Right lobe of liver (tissue), 4 donors: ENCODE measurements around the gene DIP2C.

Experiments
- POLR2A ChIP-seq: fragments of 450-650 bp; IDR thresholded peaks from one replicate; pipeline ENCODE4 v1.6.1; 2017; ENCODE audit warnings: antibody characterized with exemption, mild to moderate bottlenecking
- TF ChIP-seq, protein P1 (sequence below), 4 donors: fragments of 200-600 bp in 3 of 4; fragments of 450-650 bp in 1 of 4; IDR thresholded peaks; one replicate each; pipeline versions ENCODE4 v1.5.1 to v1.8.0; 2016 to 2022; ENCODE audit warnings: antibody characterized with exemption in 4 of 4, mild to moderate bottlenecking in 2 of 4
- donor health status: DM: no; HTN: no; CAD: no.
- donor health status: DM: no; HTN: no; CAD: no.
- donor health status: DM: no; HTN: yes; CAD: no.

DNA sequence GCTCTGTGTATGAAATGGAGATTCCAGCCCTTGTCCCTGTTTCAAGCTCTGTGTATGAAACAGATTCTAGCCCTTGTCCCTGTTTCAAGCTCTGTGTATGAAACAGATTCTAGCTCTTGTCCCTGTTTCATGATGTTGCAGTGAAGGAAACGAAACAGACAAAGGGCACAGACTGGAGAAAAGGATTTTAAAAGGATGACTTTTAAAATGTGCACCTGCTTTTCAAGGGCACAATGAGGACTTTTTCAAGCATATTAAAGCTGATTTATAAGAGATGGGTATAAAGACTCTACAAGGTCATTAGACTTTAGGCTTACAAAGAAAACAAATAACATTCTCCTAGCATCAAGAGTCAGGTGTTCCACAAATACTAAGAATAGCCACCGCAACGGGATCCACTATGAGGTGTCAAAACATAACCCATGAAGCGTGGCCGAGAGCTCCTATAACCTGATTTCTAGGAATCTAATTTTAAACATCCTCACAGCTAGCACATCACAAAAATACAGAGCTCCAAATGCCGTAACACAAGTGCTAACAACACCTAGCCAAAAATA, 29.0 kb downstream of the DIP2C start:
- TF ChIP-seq, protein P1, sequence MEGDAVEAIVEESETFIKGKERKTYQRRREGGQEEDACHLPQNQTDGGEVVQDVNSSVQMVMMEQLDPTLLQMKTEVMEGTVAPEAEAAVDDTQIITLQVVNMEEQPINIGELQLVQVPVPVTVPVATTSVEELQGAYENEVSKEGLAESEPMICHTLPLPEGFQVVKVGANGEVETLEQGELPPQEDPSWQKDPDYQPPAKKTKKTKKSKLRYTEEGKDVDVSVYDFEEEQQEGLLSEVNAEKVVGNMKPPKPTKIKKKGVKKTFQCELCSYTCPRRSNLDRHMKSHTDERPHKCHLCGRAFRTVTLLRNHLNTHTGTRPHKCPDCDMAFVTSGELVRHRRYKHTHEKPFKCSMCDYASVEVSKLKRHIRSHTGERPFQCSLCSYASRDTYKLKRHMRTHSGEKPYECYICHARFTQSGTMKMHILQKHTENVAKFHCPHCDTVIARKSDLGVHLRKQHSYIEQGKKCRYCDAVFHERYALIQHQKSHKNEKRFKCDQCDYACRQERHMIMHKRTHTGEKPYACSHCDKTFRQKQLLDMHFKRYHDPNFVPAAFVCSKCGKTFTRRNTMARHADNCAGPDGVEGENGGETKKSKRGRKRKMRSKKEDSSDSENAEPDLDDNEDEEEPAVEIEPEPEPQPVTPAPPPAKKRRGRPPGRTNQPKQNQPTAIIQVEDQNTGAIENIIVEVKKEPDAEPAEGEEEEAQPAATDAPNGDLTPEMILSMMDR (IDR thresholded peaks at IDR 0.05): no peak
- TF ChIP-seq POLR2A: no peak
